ENCODE data around the gene ITIH3. TPM values are rescaled to one million over a fixed set of nuclear protein-coding genes. Genes with fewer than 3 reads are reported as not detected.

Gene ITIH3
- total RNA-seq, 5 donors from 2014 or later (not counting 1 experiment from before 2014, with no cell fraction given): 0.23 to 0.88 (median 0.76) TPM; not detected in 2

GRCh38 chr3:52844290-52844975 is 49.8 kb downstream of the ITIH3 start:
- H3K4me1 Mint-ChIP-seq: peaks cover 10 to 13% (median 11%) of the 10 kb centered on the region in 3 donors
- no peaks in the 10 kb centered on the region for H3K9me3 Mint-ChIP-seq
- H3K4me3 ChIP-seq (ENCODE audit: control insufficient read depth in 1 of 2, extremely low read depth in 1 of 2, low read length in 1 of 2): no peak overlapping the region
- H3K4me3 Mint-ChIP-seq: no peak overlapping the region
- peaks cover 0 to 4% of the 10 kb centered on the region in 2 experiments for H3K4me1 ChIP-seq (ENCODE audit: control insufficient read depth in 1 of 2, extremely low read depth in 1 of 2, insufficient read depth in 2 of 2, low read length in 2 of 2)
- no peaks in the 10 kb centered on the region for H3K27me3 ChIP-seq (replicated peaks in 1 of 2; ENCODE audit: control insufficient read depth in 2 of 2, extremely low read depth in 1 of 2, insufficient read depth in 2 of 2, low read length in 1 of 2)
- DNase-seq (no peak), ATAC-seq (replicated peaks in 1 of 4) (peak in 1 of 4 experiments; percentile 53)
- H3K27me3 Mint-ChIP-seq: no peaks in the 10 kb centered on the region
- H3K36me3 ChIP-seq (ENCODE audit: control insufficient read depth in 2 of 2, extremely low read depth in 1 of 2, insufficient read depth in 1 of 2, low read length in 1 of 2): peaks cover 37 to 66% of the 10 kb centered on the region in 2 donors
- ChIA-PET POLR2A (interaction anchor here in 1 of 2 donors (0.6 kb wide), 1 partner anchor 1044 kb away, joined by 3 read pairs; no protein-coding TSS in a partner anchor), CTCF (interaction anchor here (0.5 to 1.3 kb wide), 3 partner anchors 9 to 282 kb away, joined by 3 to 6 read pairs (median 5); no protein-coding TSS in a partner anchor)
- H3K9me3 ChIP-seq: no peaks in the 10 kb centered on the region
- peak overlapping the region in 1 of 2 donors; percentile 68 for H3K27ac Mint-ChIP-seq
- H3K36me3 Mint-ChIP-seq: peaks cover 32% of the 10 kb centered on the region
- WGBS (ENCODE audit: insufficient coverage): 97% methylated on average over 16 of the region's 18 CpGs
- H3K27ac ChIP-seq (ENCODE audit: low read length): no peak overlapping the region

- H3K4me3 ChIP-seq (ENCODE audit: control insufficient read depth in 1 of 2, extremely low read depth in 1 of 2, low read length in 1 of 2): no peak overlapping the region
- Mint-ChIP-seq H3K9me3 (no peaks in the 10 kb centered on the region), H3K27me3 (no peaks in the 10 kb centered on the region), H3K36me3 (peaks cover 33% of the 10 kb centered on the region), H3K4me3 (no peak overlapping the region), H3K4me1 (peaks cover 3 to 7% (median 6%) of the 10 kb centered on the region in 3 donors), H3K27ac (peak overlapping the region in 1 of 2 donors; percentile 68)
- H3K9me3 ChIP-seq: no peaks in the 10 kb centered on the region
- 0% methylated on average over 1 of the region's 6 CpGs for WGBS (ENCODE audit: insufficient coverage)
- no peak overlapping the region for H3K27ac ChIP-seq (ENCODE audit: low read length)
- POLR2A ChIA-PET: interaction anchor here in 1 of 2 donors (0.6 kb wide), 1 partner anchor 1045 kb away, joined by 3 read pairs; no protein-coding TSS in a partner anchor
- H3K27me3 ChIP-seq (replicated peaks in 1 of 2; ENCODE audit: control insufficient read depth in 2 of 2, extremely low read depth in 1 of 2, insufficient read depth in 2 of 2, low read length in 1 of 2): no peaks in the 10 kb centered on the region
- peaks cover 0 to 3% of the 10 kb centered on the region in 2 experiments for H3K4me1 ChIP-seq (ENCODE audit: control insufficient read depth in 1 of 2, extremely low read depth in 1 of 2, insufficient read depth in 2 of 2, low read length in 2 of 2)
- ATAC-seq (replicated peaks in 1 of 4) (no peak), DNase-seq (no peak)
- CTCF ChIA-PET: interaction anchor here (0.5 to 1.3 kb wide), 5 partner anchors 8 to 283 kb away, joined by 3 to 6 read pairs (median 3); no protein-coding TSS in a partner anchor
- H3K36me3 ChIP-seq (ENCODE audit: control insufficient read depth in 2 of 2, extremely low read depth in 1 of 2, insufficient read depth in 1 of 2, low read length in 1 of 2): peaks cover 42 to 68% of the 10 kb centered on the region in 2 donors
These were observed 50.6 kb downstream of the ITIH3 start for GRCh38 chr3:52845157-52845556.

DNA sequence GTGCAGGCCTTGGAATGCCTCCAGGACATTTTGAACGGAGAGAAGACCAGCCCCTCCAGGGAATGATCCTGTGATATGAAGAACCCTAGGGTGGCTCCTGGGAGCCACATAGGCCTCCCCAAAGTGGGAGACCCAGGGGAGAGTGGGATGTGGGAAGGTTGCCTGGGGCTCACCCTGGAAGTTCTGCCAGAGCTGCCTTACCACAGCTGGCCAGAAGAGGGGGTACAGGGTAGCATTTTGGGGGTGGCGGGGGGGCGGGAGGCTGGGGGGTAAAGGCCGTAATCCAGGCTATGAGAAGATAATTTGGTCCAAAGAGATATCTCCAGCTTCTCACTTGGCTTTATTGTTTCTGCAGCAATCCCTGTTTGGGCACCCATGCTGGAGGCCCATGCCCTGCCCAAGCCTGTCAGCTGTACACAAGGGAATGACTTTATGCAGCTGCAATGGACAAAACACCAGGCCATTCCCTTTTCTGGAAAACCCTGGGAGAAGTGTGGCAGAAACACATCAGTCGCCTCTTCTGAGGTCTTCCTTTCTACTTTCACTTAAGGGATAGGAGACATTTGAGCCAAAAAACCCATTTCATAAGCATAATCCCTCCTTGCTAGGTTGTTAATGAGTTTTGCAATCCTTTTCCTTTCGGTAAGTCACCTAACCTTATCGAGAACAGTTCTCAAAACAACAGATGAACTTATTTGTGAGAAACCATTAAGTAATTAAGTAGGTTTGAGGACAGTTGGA is 51.3 kb downstream of the ITIH3 start:
- WGBS (ENCODE audit: insufficient coverage): 100% methylated on average over 1 of the region's 7 CpGs
- Mint-ChIP-seq H3K9me3 (no peaks in the 10 kb centered on the region), H3K27ac (no peak overlapping the region), H3K4me1 (peaks cover 2 to 6% (median 5%) of the 10 kb centered on the region in 3 donors), H3K27me3 (no peaks in the 10 kb centered on the region), H3K4me3 (no peak overlapping the region), H3K36me3 (peaks cover 31% of the 10 kb centered on the region)
- Histone ChIP-seq H3K4me1 (ENCODE audit: control insufficient read depth in 1 of 2, extremely low read depth in 1 of 2, insufficient read depth in 2 of 2, low read length in 2 of 2) (no peaks in the 10 kb centered on the region), H3K36me3 (ENCODE audit: control insufficient read depth in 2 of 2, extremely low read depth in 1 of 2, insufficient read depth in 1 of 2, low read length in 1 of 2) (peaks cover 41 to 64% of the 10 kb centered on the region in 2 donors), H3K27ac (ENCODE audit: low read length) (no peak overlapping the region), H3K4me3 (ENCODE audit: control insufficient read depth in 1 of 2, extremely low read depth in 1 of 2, low read length in 1 of 2) (no peak overlapping the region), H3K9me3 (no peaks in the 10 kb centered on the region), H3K27me3 (replicated peaks in 1 of 2; ENCODE audit: control insufficient read depth in 2 of 2, extremely low read depth in 1 of 2, insufficient read depth in 2 of 2, low read length in 1 of 2) (no peaks in the 10 kb centered on the region)
- DNase-seq (peak in 10 of 35 experiments; percentile 13 to 39 (median 18)), ATAC-seq (replicated peaks in 1 of 4) (peak in 3 of 4 experiments; percentile 32 to 46 (median 36))
- ChIA-PET POLR2A (no interaction called here), CTCF (interaction anchor here (0.6 to 0.8 kb wide), 2 partner anchors 50 to 89 kb away, joined by 3 read pairs; no protein-coding TSS in a partner anchor)

DNA sequence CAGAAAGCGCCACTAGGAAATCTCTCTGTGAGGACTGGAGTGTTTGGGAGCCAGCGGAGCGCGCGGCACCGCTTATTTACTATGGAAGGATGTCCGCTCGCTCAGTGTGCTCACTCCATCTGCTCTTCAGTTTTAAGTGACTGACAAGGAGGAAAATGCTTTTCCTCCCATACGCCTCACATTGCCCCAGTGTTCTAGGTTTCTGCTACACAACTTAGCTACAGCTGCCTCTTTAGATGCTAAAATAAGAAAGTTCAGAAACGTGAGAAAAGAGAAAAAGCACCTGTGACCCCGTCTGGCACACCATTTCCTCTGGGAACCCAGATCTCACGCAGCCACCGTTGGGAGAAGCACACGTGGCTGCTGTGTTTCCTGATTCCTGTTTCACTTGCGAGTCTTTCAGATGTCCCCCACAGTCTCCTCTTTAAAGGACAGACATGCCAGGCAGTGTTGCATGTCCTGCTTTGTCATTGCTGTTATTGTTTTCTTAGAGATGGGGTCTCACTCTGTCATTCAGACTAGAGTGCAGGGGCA is 51.9 kb downstream of the ITIH3 start:
- POLR2A ChIA-PET: no interaction called here
- Histone ChIP-seq H3K4me3 (ENCODE audit: control insufficient read depth in 1 of 2, extremely low read depth in 1 of 2, low read length in 1 of 2) (no peak overlapping the region), H3K27ac (ENCODE audit: low read length) (no peak overlapping the region), H3K4me1 (ENCODE audit: control insufficient read depth in 1 of 2, extremely low read depth in 1 of 2, insufficient read depth in 2 of 2, low read length in 2 of 2) (no peaks in the 10 kb centered on the region), H3K27me3 (replicated peaks in 1 of 2; ENCODE audit: control insufficient read depth in 2 of 2, extremely low read depth in 1 of 2, insufficient read depth in 2 of 2, low read length in 1 of 2) (no peaks in the 10 kb centered on the region), H3K9me3 (no peaks in the 10 kb centered on the region), H3K36me3 (ENCODE audit: control insufficient read depth in 2 of 2, extremely low read depth in 1 of 2, insufficient read depth in 1 of 2, low read length in 1 of 2) (peaks cover 35 to 65% of the 10 kb centered on the region in 2 donors)
- no peak for DNase-seq
- Mint-ChIP-seq H3K4me3 (no peak overlapping the region), H3K27ac (no peak overlapping the region), H3K4me1 (peaks cover 2 to 5% (median 5%) of the 10 kb centered on the region in 3 donors), H3K36me3 (peaks cover 30% of the 10 kb centered on the region), H3K27me3 (no peaks in the 10 kb centered on the region), H3K9me3 (no peaks in the 10 kb centered on the region)
- WGBS (ENCODE audit: insufficient coverage): 40% methylated on average over 6 of the region's 15 CpGs
- ATAC-seq (replicated peaks in 1 of 4): no peak
- CTCF ChIA-PET: no interaction called here

- POLR2A ChIA-PET: no interaction called here
- peaks cover 31% of the 10 kb centered on the region for H3K36me3 Mint-ChIP-seq
- no peak overlapping the region for H3K27ac Mint-ChIP-seq
- H3K27me3 Mint-ChIP-seq: no peaks in the 10 kb centered on the region
- H3K4me3 Mint-ChIP-seq: no peak overlapping the region
- no peaks in the 10 kb centered on the region for H3K9me3 Mint-ChIP-seq
- H3K27me3 ChIP-seq (replicated peaks in 1 of 2; ENCODE audit: control insufficient read depth in 2 of 2, extremely low read depth in 1 of 2, insufficient read depth in 2 of 2, low read length in 1 of 2): no peaks in the 10 kb centered on the region
- peaks cover 0 to 5% (median 0%) of the 10 kb centered on the region in 3 donors for H3K4me1 Mint-ChIP-seq
- CTCF ChIA-PET: no interaction called here
- no peak overlapping the region for H3K4me3 ChIP-seq (ENCODE audit: control insufficient read depth in 1 of 2, extremely low read depth in 1 of 2, low read length in 1 of 2)
- ATAC-seq (replicated peaks in 1 of 4): no peak
- 91% methylated on average over 2 of the region's 6 CpGs for WGBS (ENCODE audit: insufficient coverage)
- peaks cover 36 to 64% of the 10 kb centered on the region in 2 donors for H3K36me3 ChIP-seq (ENCODE audit: control insufficient read depth in 2 of 2, extremely low read depth in 1 of 2, insufficient read depth in 1 of 2, low read length in 1 of 2)
- H3K27ac ChIP-seq (ENCODE audit: low read length): no peak overlapping the region
- no peaks in the 10 kb centered on the region for H3K4me1 ChIP-seq (ENCODE audit: control insufficient read depth in 1 of 2, extremely low read depth in 1 of 2, insufficient read depth in 2 of 2, low read length in 2 of 2)
- no peak for DNase-seq
- no peaks in the 10 kb centered on the region for H3K9me3 ChIP-seq
These were observed 52.6 kb downstream of the ITIH3 start for GRCh38 chr3:52847241-52847640.

DNA sequence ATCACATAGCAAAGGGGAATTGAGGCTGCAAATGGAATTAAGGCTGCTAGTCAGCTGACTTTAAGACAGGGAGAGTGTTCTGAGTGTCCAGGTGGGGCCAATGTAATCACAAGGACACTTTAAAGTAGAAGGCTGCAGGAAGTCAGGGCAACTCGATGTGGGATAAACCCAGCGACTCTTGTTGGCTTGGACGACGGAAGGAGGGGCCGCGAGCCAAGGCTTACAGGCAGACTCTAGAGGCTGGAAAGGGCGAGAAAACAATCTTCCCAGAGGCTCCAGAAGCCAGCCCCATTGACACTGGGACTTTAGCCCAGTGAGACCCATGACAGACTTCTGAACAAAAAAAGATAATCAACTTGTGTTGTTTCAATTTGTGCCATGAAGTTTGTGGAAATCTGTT is 53.1 kb downstream of the ITIH3 start:
- Histone ChIP-seq H3K4me3 (ENCODE audit: control insufficient read depth in 1 of 2, extremely low read depth in 1 of 2, low read length in 1 of 2) (no peak overlapping the region), H3K4me1 (ENCODE audit: control insufficient read depth in 1 of 2, extremely low read depth in 1 of 2, insufficient read depth in 2 of 2, low read length in 2 of 2) (no peaks in the 10 kb centered on the region), H3K27me3 (replicated peaks in 1 of 2; ENCODE audit: control insufficient read depth in 2 of 2, extremely low read depth in 1 of 2, insufficient read depth in 2 of 2, low read length in 1 of 2) (no peaks in the 10 kb centered on the region), H3K36me3 (ENCODE audit: control insufficient read depth in 2 of 2, extremely low read depth in 1 of 2, insufficient read depth in 1 of 2, low read length in 1 of 2) (peaks cover 32 to 64% of the 10 kb centered on the region in 2 donors), H3K27ac (ENCODE audit: low read length) (no peak overlapping the region), H3K9me3 (no peaks in the 10 kb centered on the region)
- ChIA-PET POLR2A (no interaction called here), CTCF (interaction anchor here in 1 of 2 donors (0.5 to 1.4 kb wide), 2 partner anchors 45 to 195 kb away, joined by 3 to 5 read pairs; no protein-coding TSS in a partner anchor)
- WGBS (ENCODE audit: insufficient coverage): 96% methylated on average over 5 of the region's 7 CpGs
- no peaks in the 10 kb centered on the region for H3K27me3 Mint-ChIP-seq
- ATAC-seq (replicated peaks in 1 of 4) (no peak), DNase-seq (no peak)
- no peak overlapping the region for H3K27ac Mint-ChIP-seq
- no peaks in the 10 kb centered on the region for H3K9me3 Mint-ChIP-seq
- H3K36me3 Mint-ChIP-seq: peaks cover 30% of the 10 kb centered on the region
- no peak overlapping the region for H3K4me3 Mint-ChIP-seq
- peaks cover 0 to 5% (median 0%) of the 10 kb centered on the region in 3 donors for H3K4me1 Mint-ChIP-seq

All from T-cell (primary cell).